GM12878 (cell line): Measurements from ENCODE around the gene TUT1. TPM values are rescaled to one million over a fixed set of nuclear protein-coding genes. Genes with fewer than 3 reads are reported as not detected.

Experiments
- ATAC-seq: fragments of 200-7000 bp; cut with Tn5 transposase; 3 replicates; pipeline ENCODE4 v1.9.1; 2020; ENCODE audit warnings: mild to moderate bottlenecking, moderate library complexity
- BruUV-seq: library from RNA; stranded (reverse); fragments of 400-500 nt; replicated peaks from 2 replicates; lab custom pipeline; 2021; lab: Mats Ljungman, UMichigan
- CTCF ChIA-PET: fragments of 300-600 bp; sonication (Branson Sonifier 250); formaldehyde crosslinking; extraction: SDS; loops from one replicate; lab custom pipeline; 2021; ENCODE audit warnings: inconsistent platforms; lab: Yijun Ruan, JAX
- POLR2A ChIA-PET: fragments of 350-600 bp; formaldehyde crosslinking; extraction: SDS; loops from one replicate; lab custom pipeline; 2021; ENCODE audit warnings: inconsistent platforms; lab: Charles Lee
- RAD21 ChIA-PET: fragments of 300-600 bp; sonication (Branson Sonifier 250); formaldehyde crosslinking; loops from one replicate; lab custom pipeline; 2023; ENCODE audit warnings: antibody characterized with exemption; ENCODE audit not compliant: unreplicated experiment; lab: Charles Lee
- SMC1A ChIA-PET: fragments of 300-600 bp; sonication (Branson Sonifier 250); formaldehyde crosslinking; loops from one replicate; lab custom pipeline; 2023; ENCODE audit not compliant: unreplicated experiment, uncharacterized antibody; lab: Charles Lee
- DNase-seq: peaks from one replicate; pipeline ENCODE4 v3.0.0-alpha.2; 2011; ENCODE audit warnings: low read depth, low spot score
- FAIRE-seq: peaks from 3 replicates; lab custom pipeline; 2011; peaks lifted over from hg19 to GRCh38; lab: Jason Lieb, UNC
- H2AFZ ChIP-seq: 2 replicates; pipeline ENCODE4 v1.6.0; 2011; ENCODE audit warnings: low read depth, low read length, control low read depth; ENCODE audit not compliant: control insufficient read depth
- H3K27ac ChIP-seq: 2 replicates; pipeline ENCODE4 v1.5.1; 2011; ENCODE audit warnings: control low read depth; ENCODE audit not compliant: control insufficient read depth, insufficient read depth
- H3K27me3 ChIP-seq, 2 experiments: replicated peaks in 1 of 2; 2 replicates each; pipeline versions ENCODE4 v1.6.0 to v1.6.1; 2011; ENCODE audit warnings: low read length in 1 of 2; ENCODE audit not compliant: control insufficient read depth in 2 of 2, insufficient read depth in 2 of 2
- H3K36me3 ChIP-seq, 2 experiments: 2 replicates each; pipeline ENCODE4 v1.5.1; 2011; ENCODE audit warnings: low read length in 1 of 2; ENCODE audit not compliant: control insufficient read depth in 2 of 2, insufficient read depth in 2 of 2
- H3K4me1 ChIP-seq: 2 replicates; pipeline ENCODE4 v1.6.1; 2011; ENCODE audit warnings: mild to moderate bottlenecking, low read length, moderate library complexity, mixed read lengths; ENCODE audit not compliant: control insufficient read depth, insufficient read depth
- H3K4me2 ChIP-seq: 2 replicates; pipeline ENCODE4 v1.6.0; 2011; ENCODE audit warnings: control low read depth; ENCODE audit not compliant: control insufficient read depth, insufficient read depth
- H3K4me3 ChIP-seq: fragments of 200-600 bp; sonication (generic); 2 replicates; pipeline ENCODE4 v1.5.1; 2016
- H3K79me2 ChIP-seq: 2 replicates; pipeline ENCODE4 v1.6.0; 2011; ENCODE audit warnings: low read length; ENCODE audit not compliant: control insufficient read depth, insufficient read depth
- H3K9ac ChIP-seq: 2 replicates; pipeline ENCODE4 v1.8.0; 2011; ENCODE audit warnings: low read length, control low read depth, mixed read lengths; ENCODE audit not compliant: control insufficient read depth, insufficient read depth
- H3K9me3 ChIP-seq: replicated peaks from 3 replicates; pipeline ENCODE4 v1.5.1; 2011; ENCODE audit warnings: mild to moderate bottlenecking, low read length; ENCODE audit not compliant: control insufficient read depth, insufficient read depth
- H4K20me1 ChIP-seq: 2 replicates; pipeline ENCODE4 v1.6.0; 2011; ENCODE audit not compliant: control insufficient read depth, insufficient read depth
- CBX5 ChIP-seq: sonication (generic); IDR thresholded peaks from 2 replicates; pipeline ENCODE4 v1.6.1; 2016; ENCODE audit warnings: low read depth, moderate library complexity, mild to moderate bottlenecking, inconsistent platforms
- CHD4 ChIP-seq: fragments of 200-600 bp; sonication (generic); IDR thresholded peaks from 2 replicates; pipeline ENCODE4 v1.6.1; 2016; ENCODE audit warnings: mild to moderate bottlenecking
- ELK1 ChIP-seq: IDR thresholded peaks from 2 replicates; pipeline ENCODE4 v1.6.1; 2012; ENCODE audit warnings: low read depth, low read length, improper control_type of control experiment
- ETV6 ChIP-seq, 2 experiments: fragments of 450-650 bp in 1 of 2; IDR thresholded peaks in 1 of 2; conservative IDR thresholded peaks in 1 of 2; 2 replicates each; pipeline ENCODE4 v1.6.1; 2014; ENCODE audit warnings: antibody characterized with exemption in 1 of 2, borderline replicate concordance in 1 of 2, low read depth in 1 of 2, mild to moderate bottlenecking in 1 of 2, moderate library complexity in 1 of 2
- EZH2 ChIP-seq: IDR thresholded peaks from 2 replicates; pipeline ENCODE4 v1.6.1; 2012; ENCODE audit warnings: low read depth, mild to moderate bottlenecking, control low read depth, inconsistent platforms, low read length, borderline replicate concordance; ENCODE audit not compliant: control insufficient read depth
- MTA3 ChIP-seq: IDR thresholded peaks from 2 replicates; pipeline ENCODE4 v1.6.1; 2012; ENCODE audit warnings: low read length, inconsistent platforms, borderline replicate concordance
- RELA ChIP-seq: fragments of 450-650 bp; IDR thresholded peaks from 2 replicates; pipeline ENCODE4 v1.8.0; 2014; ENCODE audit warnings: borderline replicate concordance; ENCODE audit not compliant: partially characterized antibody
- RFX5 ChIP-seq: IDR thresholded peaks from 2 replicates; pipeline ENCODE4 v1.6.1; 2011; ENCODE audit warnings: low read depth, low read length, improper control_type of control experiment
- RUNX3 ChIP-seq: IDR thresholded peaks from 2 replicates; pipeline ENCODE4 v1.6.1; 2012; ENCODE audit warnings: low read length, inconsistent platforms
- SREBF2 ChIP-seq: IDR thresholded peaks from 2 replicates; pipeline ENCODE4 v1.6.1; 2012; ENCODE audit warnings: mild to moderate bottlenecking, low read length
- ZZZ3 ChIP-seq: IDR thresholded peaks from 2 replicates; pipeline ENCODE4 v1.6.1; 2011; ENCODE audit warnings: low read depth; ENCODE audit not compliant: control insufficient read depth, insufficient read length
- WGBS: methylation state at CpG from one replicate; pipeline ENCODE4 v1.1.6; 2016; ENCODE audit warnings: low lambda C conversion rate; ENCODE audit not compliant: insufficient replicate concordance, insufficient coverage; ENCODE audit errors: missing lambda C conversion rate; 5-methylcytosine and 5-hydroxymethylcytosine counted together
- in situ Hi-C: fragments of 300-500 bp; cut with MboI; formaldehyde crosslinking; loops from 9 replicates; pipeline ENCODE4 v1.14.3; 2018; ENCODE audit warnings: mixed read lengths
- intact Hi-C: fragments of 100-400 bp; cut with micrococcal nuclease; formaldehyde crosslinking; loops from one replicate; pipeline ENCODE4 v1.14.2; 2022; ENCODE audit not compliant: unreplicated experiment
- polyA plus RNA-seq, 11 experiments: library from polyadenylated mRNA; depleted of rRNA in 4 of 11; unstranded in 6 of 11; stranded (reverse) in 5 of 11; fragments of >200 nt; fragmentation: Nextera tagmentation in 4 of 11; fragmentation: Illumina TruSeq in 1 of 11; extraction: Ambion mirVana in 4 of 11; extraction: Trizol in 1 of 11; gene quantifications; 1 replicate in 1 of 11; 2 replicates in 10 of 11; pipeline versions ENCODE4 v1.2.1 to v1.2.3, GENCODE V29; 2011 to 2016; ENCODE audit warnings: inconsistent platforms in 2 of 11, missing spikeins in 2 of 11, low read depth in 1 of 11
- total RNA-seq, 4 experiments: library from RNA; depleted of rRNA in 3 of 4; stranded (reverse); fragments of >200 nt in 3 of 4; fragmentation: Illumina TruSeq in 1 of 4; extraction: Trizol in 1 of 4; gene quantifications; 2 replicates each; pipeline versions ENCODE4 v1.2.1 to v1.2.3, GENCODE V29; 2013 to 2021

The TUT1 gene
- total and polyA plus RNA-seq, 10 of the 15 experiments (the other 5 are each of a cell fraction or from before 2014, with no cell fraction given), result 1.1 to 29.9 (median 16.2) TPM

GRCh38 chr11:62592989-62593421 lies 1.7 kb upstream of the TUT1 start:
- 71% methylated on average over 8 of the region's 8 CpGs for WGBS
- Histone ChIP-seq H3K9me3 (no peaks in the 10 kb centered on the region), H4K20me1 (no peaks in the 10 kb centered on the region; the same call in 1 of the 2 replicates), H3K4me1 (peaks cover 11% of the 10 kb centered on the region), H3K79me2 (peaks cover 23% of the 10 kb centered on the region), H3K4me3 (no peak overlapping the region), H3K4me2 (peak overlapping the region; percentile 86), H3K9ac (no peak overlapping the region), H3K27ac (no peak overlapping the region), H2AFZ (no peak overlapping the region), H3K36me3 (peaks cover 32 to 44% of the 10 kb centered on the region in 2 experiments), H3K27me3 (no peaks in the 10 kb centered on the region)
- TF ChIP-seq RUNX3, result no peak
- no peak for TF ChIP-seq RFX5
- no peak for TF ChIP-seq MTA3
- TF ChIP-seq CBX5, result no peak
- TF ChIP-seq SREBF2, result no peak
- TF ChIP-seq ZZZ3, result no peak
- no peak for TF ChIP-seq EZH2
- TF ChIP-seq CHD4, result no peak
- TF ChIP-seq ETV6 (conservative IDR thresholded peaks at IDR 0.05 in 1 of 2, IDR thresholded peaks at IDR 0.05 in 1 of 2; ENCODE audit: borderline replicate concordance in 1 of 2, low read depth in 1 of 2), result no peak
- TF ChIP-seq RELA, result no peak
- no peak for TF ChIP-seq ELK1
- SMC1A ChIA-PET, result interaction anchor here (0.6 to 3.1 kb wide), 14 partner anchors 8 to 270 kb away, joined by 3 to 30 read pairs (median 6); partner anchors contain the start of genes B3GAT3, C11orf98, CSKMT and EEF1G
- RAD21 ChIA-PET, result interaction anchor here (1.3 to 3.5 kb wide), 13 partner anchors 7 to 168 kb away, joined by 4 to 36 read pairs (median 13); partner anchors contain the start of genes B3GAT3, EEF1G, INTS5 and LBHD1
- intact Hi-C loops (loop anchor here (5.0 to 10.0 kb wide), 2 partner anchors 242 to 269 kb away; partner anchors contain the start of genes STX5, TEX54 and WDR74), in situ Hi-C loops (no loop called here)
- ATAC-seq (no peak), FAIRE-seq (no peak), DNase-seq (no peak)
- POLR2A ChIA-PET, result interaction anchor here (0.9 to 3.1 kb wide), 8 partner anchors 8 to 87 kb away, joined by 3 to 37 read pairs (median 12); partner anchors contain the start of genes B3GAT3, EEF1G, LBHD1 and MTA2
- no TSS peak for BruUV-seq
- CTCF ChIA-PET, result interaction anchor here (0.7 to 5.5 kb wide), 24 partner anchors 8 to 270 kb away, joined by 3 to 48 read pairs (median 12); partner anchors contain the start of genes B3GAT3, C11orf98, CSKMT and EEF1G
